GM15510 (cell line): ENCODE measurements around the gene SMPD3.

ENCODE experiments used
- POLR2A ChIP-seq: IDR thresholded peaks from 3 replicates; pipeline ENCODE4 v1.6.1; 2011; ENCODE audit warnings: borderline replicate concordance; ENCODE audit not compliant: insufficient read length; ENCODE audit errors: extremely low read depth

SMPD3 gene

GRCh38 chr16:68448360-68448970, at the start of gene SMPD3:
Gene SMPD3 (minus strand): TSS chr16:68448508. CDS start chr16:68372181, 76,327 bp downstream.
- TF ChIP-seq POLR2A, result no peak

GRCh38 chr16:68496689-68497088, 48.4 kb upstream of the SMPD3 start:
- no peak for TF ChIP-seq POLR2A

GRCh38 chr16:68493412-68494070, 45.2 kb upstream of the SMPD3 start:
- no peak for TF ChIP-seq POLR2A

- no peak for TF ChIP-seq POLR2A
Observed at GRCh38 chr16:68492543-68493411, 44.5 kb upstream of the SMPD3 start.

GRCh38 chr16:68492151-68492542, 43.8 kb upstream of the SMPD3 start:
- no peak for TF ChIP-seq POLR2A

GRCh38 chr16:68491576-68491950, 43.3 kb upstream of the SMPD3 start:
- TF ChIP-seq POLR2A, result no peak

GRCh38 chr16:68490829-68491575, 42.7 kb upstream of the SMPD3 start:
- no peak for TF ChIP-seq POLR2A

GRCh38 chr16:68490358-68490757, 42.0 kb upstream of the SMPD3 start:
- no peak for TF ChIP-seq POLR2A

- TF ChIP-seq POLR2A, result no peak
Observed at GRCh38 chr16:68488554-68488953, 40.2 kb upstream of the SMPD3 start.

- TF ChIP-seq POLR2A, result no peak
Observed at GRCh38 chr16:68487669-68488068, 39.4 kb upstream of the SMPD3 start.

GRCh38 chr16:68487203-68487514, 38.9 kb upstream of the SMPD3 start:
- TF ChIP-seq POLR2A, result no peak

- no peak for TF ChIP-seq POLR2A
Observed at GRCh38 chr16:68486502-68487202, 38.3 kb upstream of the SMPD3 start.

- no peak for TF ChIP-seq POLR2A
Observed at GRCh38 chr16:68481636-68482035, 33.3 kb upstream of the SMPD3 start.
